HepG2 (cell line): ENCODE data around the gene RAB34. TPM values are rescaled to one million over a fixed set of nuclear protein-coding genes. Genes with fewer than 3 reads are reported as not detected.

Experiments
- DMAP1 ChIP-seq: IDR thresholded peaks from 2 replicates; pipeline ENCODE4 v1.6.1; 2016
- HDAC2 ChIP-seq: sonication (generic); formaldehyde crosslinking; IDR thresholded peaks from 2 replicates; pipeline ENCODE4 v1.4.0; 2020; ENCODE audit warnings: missing genetic modification reagents
- NFKBIZ ChIP-seq: IDR thresholded peaks from 2 replicates; pipeline ENCODE4 v1.6.1; 2018; ENCODE audit warnings: missing genetic modification reagents, missing compliant biosample characterization
- NFRKB ChIP-seq: fragments of 450-650 bp; IDR thresholded peaks from 2 replicates; pipeline ENCODE4 v1.6.1; 2017
- ZBTB3 ChIP-seq: sonication (generic); formaldehyde crosslinking; IDR thresholded peaks from 2 replicates; pipeline ENCODE4 v1.4.0; 2020; ENCODE audit warnings: low read depth, mild to moderate bottlenecking, moderate library complexity, missing genetic modification reagents, borderline replicate concordance
- ZNF234 ChIP-seq: sonication (generic); formaldehyde crosslinking; conservative IDR thresholded peaks from 2 replicates; pipeline ENCODE4 v1.5.1; 2020; ENCODE audit warnings: mild to moderate bottlenecking, missing genetic modification reagents
- ZNF235 ChIP-seq: sonication (generic); formaldehyde crosslinking; IDR thresholded peaks from 2 replicates; pipeline ENCODE4 v1.8.1; 2023; ENCODE audit warnings: mild to moderate bottlenecking, missing genetic modification reagents, borderline replicate concordance
- ZNF335 ChIP-seq: sonication (generic); formaldehyde crosslinking; IDR thresholded peaks from 2 replicates; pipeline ENCODE4 v1.4.0; 2020; ENCODE audit warnings: missing genetic modification reagents
- ZNF382 ChIP-seq: sonication (generic); formaldehyde crosslinking; IDR thresholded peaks from 2 replicates; pipeline ENCODE4 v1.5.0; 2020; ENCODE audit warnings: missing genetic modification reagents, mild to moderate bottlenecking, borderline replicate concordance
- ZNF605 ChIP-seq: sonication (generic); formaldehyde crosslinking; IDR thresholded peaks from 2 replicates; pipeline ENCODE4 v1.8.0; 2022; ENCODE audit warnings: mild to moderate bottlenecking, missing genetic modification reagents
- ZNF720 ChIP-seq: sonication (generic); formaldehyde crosslinking; IDR thresholded peaks from 2 replicates; pipeline ENCODE4 v1.4.0; 2020; ENCODE audit warnings: missing genetic modification reagents
- polyA plus RNA-seq, 8 experiments: library from polyadenylated mRNA; depleted of rRNA in 3 of 8; stranded (reverse) in 7 of 8; unstranded in 1 of 8; fragments of >200 nt; fragmentation: Illumina TruSeq in 4 of 8; extraction: Trizol in 4 of 8; gene quantifications; 2 replicates each; pipeline versions ENCODE4 v1.2.1 to v1.2.3, GENCODE V29; 2011 to 2016; ENCODE audit warnings: low read depth in 4 of 8, missing spikeins in 1 of 8, mixed read lengths in 1 of 8; ENCODE audit not compliant: insufficient read depth in 1 of 8
- total RNA-seq, 5 experiments: library from RNA; depleted of rRNA; stranded (reverse); fragments of >200 nt; fragmentation: Illumina TruSeq; extraction: Trizol; gene quantifications; 2 replicates each; pipeline ENCODE4 v1.2.3, GENCODE V29; 2016; ENCODE audit warnings: low read depth in 1 of 5
- TF ChIP-seq, protein P1 (sequence below): sonication (generic); formaldehyde crosslinking; IDR thresholded peaks from 2 replicates; pipeline ENCODE4 v1.5.0; 2020; ENCODE audit warnings: mild to moderate bottlenecking, missing genetic modification reagents
- TF ChIP-seq, protein P2 (sequence below): sonication (generic); formaldehyde crosslinking; IDR thresholded peaks from 2 replicates; pipeline ENCODE4 v1.4.0; 2020; ENCODE audit warnings: missing genetic modification reagents, borderline replicate concordance
- TF ChIP-seq, protein P3 (sequence below): sonication (generic); formaldehyde crosslinking; IDR thresholded peaks from 2 replicates; pipeline ENCODE4 v1.5.0; 2020; ENCODE audit warnings: missing genetic modification reagents
- TF ChIP-seq, protein P4 (sequence below): sonication (generic); formaldehyde crosslinking; IDR thresholded peaks from 2 replicates; pipeline ENCODE4 v1.9.0; 2021; ENCODE audit warnings: missing genetic modification reagents, borderline replicate concordance
- TF ChIP-seq, protein P5 (sequence below): IDR thresholded peaks from 2 replicates; pipeline ENCODE4 v1.6.1; 2016; ENCODE audit warnings: missing biosample characterization, missing genetic modification reagents, low read depth
- TF ChIP-seq, protein P6 (sequence below): sonication (generic); formaldehyde crosslinking; IDR thresholded peaks from 2 replicates; pipeline ENCODE4 v1.8.1; 2022; ENCODE audit warnings: mild to moderate bottlenecking, missing genetic modification reagents

RAB34 gene
- total and polyA plus RNA-seq, 2 of the 13 experiments (the other 11 are each of a cell fraction or from before 2014, with no cell fraction given) = 0.49 TPM; not detected in 1

DNA sequence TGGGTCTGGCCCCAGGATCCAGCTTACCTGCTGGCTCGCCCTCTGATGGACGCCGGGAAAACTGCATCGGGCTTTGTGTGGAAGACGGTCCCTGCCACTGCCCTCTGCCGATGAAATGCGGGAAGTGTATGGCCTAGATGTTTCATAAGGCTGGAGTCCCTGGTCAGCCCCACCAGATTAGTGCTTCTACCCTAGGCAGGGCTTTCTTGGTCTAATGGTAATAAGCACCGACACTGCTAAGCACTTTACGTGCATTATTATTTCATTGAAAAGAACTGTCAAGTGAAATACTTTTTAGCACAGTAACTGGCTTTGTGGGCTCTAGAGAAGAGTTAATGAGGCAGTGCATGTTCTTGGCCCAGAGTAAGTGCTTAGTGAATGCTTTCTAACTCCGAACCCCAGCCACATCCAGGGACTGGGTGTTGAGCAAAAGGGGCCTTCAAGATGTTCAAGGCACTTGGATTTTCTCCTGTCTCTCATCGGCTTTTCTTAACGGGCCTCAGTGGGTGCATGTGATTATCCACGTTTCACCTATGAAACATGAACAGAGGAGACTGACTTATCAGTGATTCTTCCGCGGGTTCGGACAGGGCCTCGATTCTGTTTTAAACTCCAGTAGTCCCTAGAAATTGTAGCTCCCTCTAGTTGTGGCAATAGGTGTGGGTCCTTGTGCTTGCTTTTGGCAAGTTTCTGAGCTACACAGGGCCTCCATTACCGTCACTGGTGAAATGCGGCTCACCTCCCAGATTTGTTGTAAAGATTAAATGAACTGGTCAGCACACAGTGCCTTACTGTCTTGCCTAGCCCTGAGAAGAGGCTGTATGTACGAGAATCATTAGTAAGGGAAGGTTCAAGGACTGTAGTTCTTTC lies 32.7 kb upstream of the RAB34 start (continued):
- TF ChIP-seq, protein P1, sequence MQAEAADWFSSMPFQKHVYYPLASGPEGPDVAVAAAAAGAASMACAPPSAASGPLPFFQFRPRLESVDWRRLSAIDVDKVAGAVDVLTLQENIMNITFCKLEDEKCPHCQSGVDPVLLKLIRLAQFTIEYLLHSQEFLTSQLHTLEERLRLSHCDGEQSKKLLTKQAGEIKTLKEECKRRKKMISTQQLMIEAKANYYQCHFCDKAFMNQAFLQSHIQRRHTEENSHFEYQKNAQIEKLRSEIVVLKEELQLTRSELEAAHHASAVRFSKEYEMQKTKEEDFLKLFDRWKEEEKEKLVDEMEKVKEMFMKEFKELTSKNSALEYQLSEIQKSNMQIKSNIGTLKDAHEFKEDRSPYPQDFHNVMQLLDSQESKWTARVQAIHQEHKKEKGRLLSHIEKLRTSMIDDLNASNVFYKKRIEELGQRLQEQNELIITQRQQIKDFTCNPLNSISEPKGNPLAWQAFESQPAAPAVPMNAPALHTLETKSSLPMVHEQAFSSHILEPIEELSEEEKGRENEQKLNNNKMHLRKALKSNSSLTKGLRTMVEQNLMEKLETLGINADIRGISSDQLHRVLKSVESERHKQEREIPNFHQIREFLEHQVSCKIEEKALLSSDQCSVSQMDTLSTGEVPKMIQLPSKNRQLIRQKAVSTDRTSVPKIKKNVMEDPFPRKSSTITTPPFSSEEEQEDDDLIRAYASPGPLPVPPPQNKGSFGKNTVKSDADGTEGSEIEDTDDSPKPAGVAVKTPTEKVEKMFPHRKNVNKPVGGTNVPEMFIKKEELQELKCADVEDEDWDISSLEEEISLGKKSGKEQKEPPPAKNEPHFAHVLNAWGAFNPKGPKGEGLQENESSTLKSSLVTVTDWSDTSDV (CRISPR knock-in tag) = no peak
- TF ChIP-seq HDAC2 (CRISPR knock-in tag) = no peak
- TF ChIP-seq ZNF234 = no peak
- TF ChIP-seq, protein P2, sequence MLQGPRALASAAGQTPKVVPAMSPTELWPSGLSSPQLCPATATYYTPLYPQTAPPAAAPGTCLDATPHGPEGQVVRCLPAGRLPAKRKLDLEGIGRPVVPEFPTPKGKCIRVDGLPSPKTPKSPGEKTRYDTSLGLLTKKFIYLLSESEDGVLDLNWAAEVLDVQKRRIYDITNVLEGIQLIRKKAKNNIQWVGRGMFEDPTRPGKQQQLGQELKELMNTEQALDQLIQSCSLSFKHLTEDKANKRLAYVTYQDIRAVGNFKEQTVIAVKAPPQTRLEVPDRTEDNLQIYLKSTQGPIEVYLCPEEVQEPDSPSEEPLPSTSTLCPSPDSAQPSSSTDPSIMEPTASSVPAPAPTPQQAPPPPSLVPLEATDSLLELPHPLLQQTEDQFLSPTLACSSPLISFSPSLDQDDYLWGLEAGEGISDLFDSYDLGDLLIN (CRISPR knock-in tag) = no peak
- TF ChIP-seq, protein P3, sequence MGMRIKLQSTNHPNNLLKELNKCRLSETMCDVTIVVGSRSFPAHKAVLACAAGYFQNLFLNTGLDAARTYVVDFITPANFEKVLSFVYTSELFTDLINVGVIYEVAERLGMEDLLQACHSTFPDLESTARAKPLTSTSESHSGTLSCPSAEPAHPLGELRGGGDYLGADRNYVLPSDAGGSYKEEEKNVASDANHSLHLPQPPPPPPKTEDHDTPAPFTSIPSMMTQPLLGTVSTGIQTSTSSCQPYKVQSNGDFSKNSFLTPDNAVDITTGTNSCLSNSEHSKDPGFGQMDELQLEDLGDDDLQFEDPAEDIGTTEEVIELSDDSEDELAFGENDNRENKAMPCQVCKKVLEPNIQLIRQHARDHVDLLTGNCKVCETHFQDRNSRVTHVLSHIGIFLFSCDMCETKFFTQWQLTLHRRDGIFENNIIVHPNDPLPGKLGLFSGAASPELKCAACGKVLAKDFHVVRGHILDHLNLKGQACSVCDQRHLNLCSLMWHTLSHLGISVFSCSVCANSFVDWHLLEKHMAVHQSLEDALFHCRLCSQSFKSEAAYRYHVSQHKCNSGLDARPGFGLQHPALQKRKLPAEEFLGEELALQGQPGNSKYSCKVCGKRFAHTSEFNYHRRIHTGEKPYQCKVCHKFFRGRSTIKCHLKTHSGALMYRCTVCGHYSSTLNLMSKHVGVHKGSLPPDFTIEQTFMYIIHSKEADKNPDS (CRISPR knock-in tag) = no peak
- TF ChIP-seq NFRKB = no peak
- TF ChIP-seq, protein P4, sequence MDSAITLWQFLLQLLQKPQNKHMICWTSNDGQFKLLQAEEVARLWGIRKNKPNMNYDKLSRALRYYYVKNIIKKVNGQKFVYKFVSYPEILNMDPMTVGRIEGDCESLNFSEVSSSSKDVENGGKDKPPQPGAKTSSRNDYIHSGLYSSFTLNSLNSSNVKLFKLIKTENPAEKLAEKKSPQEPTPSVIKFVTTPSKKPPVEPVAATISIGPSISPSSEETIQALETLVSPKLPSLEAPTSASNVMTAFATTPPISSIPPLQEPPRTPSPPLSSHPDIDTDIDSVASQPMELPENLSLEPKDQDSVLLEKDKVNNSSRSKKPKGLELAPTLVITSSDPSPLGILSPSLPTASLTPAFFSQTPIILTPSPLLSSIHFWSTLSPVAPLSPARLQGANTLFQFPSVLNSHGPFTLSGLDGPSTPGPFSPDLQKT = no peak
- no peak for TF ChIP-seq NFKBIZ (CRISPR knock-in tag)
- peak; percentile 39; the same call in 1 of the 2 replicates for TF ChIP-seq ZNF605 (CRISPR knock-in tag)
- TF ChIP-seq ZBTB3 = no peak
- TF ChIP-seq, protein P5, sequence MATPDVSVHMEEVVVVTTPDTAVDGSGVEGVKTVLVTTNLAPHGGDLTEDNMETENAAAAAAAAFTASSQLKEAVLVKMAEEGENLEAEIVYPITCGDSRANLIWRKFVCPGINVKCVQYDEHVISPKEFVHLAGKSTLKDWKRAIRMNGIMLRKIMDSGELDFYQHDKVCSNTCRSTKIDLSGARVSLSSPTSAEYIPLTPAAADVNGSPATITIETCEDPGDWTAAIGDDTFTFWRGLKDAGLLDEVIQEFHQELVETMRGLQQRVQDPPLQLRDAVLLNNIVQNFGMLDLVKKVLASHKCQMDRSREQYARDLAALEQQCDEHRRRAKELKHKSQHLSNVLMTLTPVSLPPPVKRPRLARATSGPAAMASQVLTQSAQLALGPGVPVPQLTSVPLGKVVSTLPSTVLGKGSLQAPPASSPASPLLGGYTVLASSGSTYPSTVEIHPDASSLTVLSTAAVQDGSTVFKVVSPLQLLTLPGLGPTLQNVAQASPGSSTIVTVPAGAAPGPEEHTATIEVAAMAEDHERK (CRISPR knock-in tag) = no peak
- no peak for TF ChIP-seq ZNF235 (CRISPR knock-in tag)
- no peak for TF ChIP-seq ZNF335 (CRISPR knock-in tag)
- 0 out of 2 replicates have a peak, but pooled peaks have one; percentile 33 for TF ChIP-seq DMAP1
- no peak for TF ChIP-seq ZNF720
- TF ChIP-seq, protein P6, sequence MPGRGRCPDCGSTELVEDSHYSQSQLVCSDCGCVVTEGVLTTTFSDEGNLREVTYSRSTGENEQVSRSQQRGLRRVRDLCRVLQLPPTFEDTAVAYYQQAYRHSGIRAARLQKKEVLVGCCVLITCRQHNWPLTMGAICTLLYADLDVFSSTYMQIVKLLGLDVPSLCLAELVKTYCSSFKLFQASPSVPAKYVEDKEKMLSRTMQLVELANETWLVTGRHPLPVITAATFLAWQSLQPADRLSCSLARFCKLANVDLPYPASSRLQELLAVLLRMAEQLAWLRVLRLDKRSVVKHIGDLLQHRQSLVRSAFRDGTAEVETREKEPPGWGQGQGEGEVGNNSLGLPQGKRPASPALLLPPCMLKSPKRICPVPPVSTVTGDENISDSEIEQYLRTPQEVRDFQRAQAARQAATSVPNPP (CRISPR knock-in tag) = no peak
- no peak for TF ChIP-seq ZNF382 (CRISPR knock-in tag)
